ENCODE measurements around the gene TMEM144.
A peak's percentile ranks its signal among the peaks of the same experiment; 100 is the strongest.
"Not testable (repeated sequence)": the region's sequence is repeated elsewhere in the genome, so short reads cannot be mapped to it uniquely, and the experiment has no call there.

The TMEM144 gene

GRCh38 chr4:158239196-158239595 is 28.9 kb downstream of the TMEM144 start:
- DNase-seq: no peak

GRCh38 chr4:158243071-158243470 is 32.8 kb downstream of the TMEM144 start:
- no peak for DNase-seq

- no peak for DNase-seq
These were observed 40.0 kb downstream of the TMEM144 start for GRCh38 chr4:158250321-158250720.

DNA sequence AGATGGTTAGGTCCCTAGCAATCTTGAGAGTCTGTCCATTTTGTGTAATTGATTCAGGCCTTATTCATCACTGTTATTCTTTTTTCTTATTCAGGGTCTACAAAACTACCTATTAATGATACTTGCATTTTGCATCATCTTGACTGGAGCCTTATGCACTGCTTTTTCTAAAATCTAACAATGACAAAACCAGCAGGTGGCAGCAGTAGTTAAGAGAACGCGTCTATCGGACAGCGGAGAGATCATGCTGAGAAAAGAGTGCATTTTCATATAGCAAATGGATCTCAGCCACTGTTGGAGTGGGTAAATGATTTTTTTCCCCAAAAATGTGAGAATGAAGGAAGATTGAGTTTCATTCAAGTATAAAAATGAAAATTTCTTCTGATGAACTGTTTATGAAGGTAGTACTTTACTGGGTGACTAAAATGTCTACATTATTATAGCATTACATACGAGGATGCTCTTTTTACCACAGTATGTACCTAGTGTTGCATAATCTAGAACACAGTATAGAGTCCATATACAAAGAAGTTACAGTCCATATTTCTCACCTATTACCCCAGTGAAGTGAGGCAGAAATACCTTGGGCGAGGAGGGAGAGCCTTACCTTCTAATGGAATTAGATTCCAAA is 43.2 kb downstream of the TMEM144 start:
- peak; percentile 62 for DNase-seq

GRCh38 chr4:158254292-158254691 is 44.0 kb downstream of the TMEM144 start:
- no peak for DNase-seq

DNA sequence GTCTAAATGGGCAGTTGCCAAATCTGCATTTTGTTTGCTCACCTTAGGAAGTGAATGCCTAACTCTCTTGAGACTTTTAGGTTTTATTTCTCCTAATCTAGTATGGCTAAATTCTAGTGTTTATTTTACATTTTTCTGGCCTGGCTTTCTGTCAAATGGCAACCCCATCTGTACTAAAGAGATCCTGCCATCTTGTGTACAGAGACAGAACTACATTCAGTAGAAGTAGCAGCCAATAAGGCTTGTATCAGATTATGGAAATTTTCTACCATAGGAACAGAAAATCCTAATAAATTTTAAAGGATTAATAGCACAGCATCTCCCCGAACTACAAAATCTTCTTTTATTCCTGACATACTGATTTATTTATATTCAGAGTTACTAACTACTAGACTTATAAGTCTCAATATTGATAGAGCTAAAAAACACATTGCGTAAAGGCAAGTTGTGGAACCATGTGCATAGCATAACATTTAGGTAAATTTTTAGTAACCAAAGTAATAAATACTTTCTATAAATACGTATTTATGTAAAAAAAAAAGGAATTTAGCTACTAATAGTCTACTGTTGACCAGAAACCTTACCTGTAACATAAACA is 45.5 kb downstream of the TMEM144 start:
- DNase-seq: peak; percentile 48

GRCh38 chr4:158259955-158260575 is 49.8 kb downstream of the TMEM144 start:
- peak; percentile 46 for DNase-seq

DNA sequence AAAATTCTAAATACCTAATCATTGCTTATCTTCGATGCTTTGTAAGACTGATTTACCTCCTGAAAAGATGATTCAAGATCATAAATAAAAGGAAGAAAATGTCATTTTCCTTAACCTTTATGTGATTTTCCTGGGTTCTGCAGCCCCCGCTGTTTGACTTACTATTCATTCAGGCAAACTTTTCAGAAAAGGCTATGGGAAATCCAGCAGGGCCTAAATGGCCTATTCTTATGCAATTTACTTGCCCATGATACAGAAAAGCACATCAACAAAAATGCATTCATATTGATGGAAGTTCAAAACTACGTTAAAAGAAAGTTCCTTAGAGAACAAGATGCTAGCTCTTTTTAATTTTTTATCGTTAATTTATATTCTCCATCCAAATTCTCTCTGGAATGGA is 51.2 kb downstream of the TMEM144 start:
- DNase-seq: no peak

- no peak for DNase-seq
These were observed 58.3 kb downstream of the TMEM144 start for GRCh38 chr4:158268553-158268952.

GRCh38 chr4:158274636-158275035 is 64.3 kb downstream of the TMEM144 start:
- no peak for DNase-seq

DNA sequence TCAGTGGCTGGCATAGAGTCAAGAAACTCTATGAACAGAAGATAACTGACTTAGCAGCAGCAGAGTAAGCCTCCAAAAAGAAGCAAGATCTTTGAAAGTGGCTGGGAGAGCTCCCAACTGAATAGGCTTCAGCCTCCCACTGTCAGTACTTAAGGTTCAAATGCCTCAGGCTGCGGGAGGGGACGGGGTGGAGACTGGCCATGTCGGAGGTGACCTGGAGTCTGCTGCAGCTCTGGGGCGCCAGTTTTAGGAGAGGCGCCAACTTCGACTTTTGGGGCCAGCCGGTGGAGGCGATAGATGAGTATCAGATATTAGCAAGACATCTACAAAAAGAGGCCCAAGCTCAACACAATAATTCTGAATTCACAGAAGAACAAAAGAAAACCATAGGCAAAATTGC is 67.3 kb downstream of the TMEM144 start:
- DNase-seq: no peak

DNA sequence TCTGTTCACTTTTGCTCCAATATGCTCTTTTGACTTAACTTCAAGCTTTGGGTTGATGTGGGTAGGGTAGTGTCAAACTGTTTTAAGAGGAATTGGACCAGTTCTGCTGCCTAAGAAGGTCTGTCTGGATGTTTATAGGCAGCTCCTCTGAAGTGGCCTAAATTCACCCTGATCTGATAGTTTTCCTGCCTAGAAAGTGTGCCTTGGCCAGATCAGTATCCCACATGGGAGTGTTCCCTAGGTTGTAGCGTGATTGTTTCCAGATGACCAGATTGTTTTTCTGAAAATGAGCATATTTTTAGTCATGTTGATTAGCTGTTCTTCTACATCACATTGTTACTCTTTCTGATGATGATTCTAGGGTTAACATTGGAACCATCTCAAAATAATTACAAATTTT is 68.8 kb downstream of the TMEM144 start:
- not testable (repeated sequence) for DNase-seq

- DNase-seq: no peak
These were observed 70.6 kb downstream of the TMEM144 start for GRCh38 chr4:158280856-158281255.

DNA sequence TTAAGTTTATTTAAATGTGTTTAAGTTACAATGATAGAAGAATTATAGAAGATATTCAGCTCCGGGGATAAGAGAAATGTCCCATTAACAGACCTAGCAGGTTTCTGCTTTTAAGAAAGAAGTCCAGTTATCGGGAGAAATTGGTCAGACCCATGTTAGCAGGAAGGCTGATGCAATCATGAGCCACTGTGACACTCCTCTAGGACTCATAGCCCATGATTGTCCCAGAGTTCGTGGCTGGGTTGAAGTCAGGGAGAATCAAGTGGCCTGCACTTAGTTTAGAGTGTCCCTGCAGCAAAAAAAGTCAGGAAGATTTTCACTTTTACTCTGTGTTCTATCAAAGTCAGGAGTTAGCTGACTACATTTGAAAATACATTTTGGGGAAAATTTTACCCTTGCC is 72.0 kb downstream of the TMEM144 start:
- peak; percentile 20 for DNase-seq

- DNase-seq: no peak
These were observed 75.3 kb downstream of the TMEM144 start for GRCh38 chr4:158285429-158286216.

GRCh38 chr4:158290912-158291311 is 80.6 kb downstream of the TMEM144 start:
- DNase-seq: no peak

DNA sequence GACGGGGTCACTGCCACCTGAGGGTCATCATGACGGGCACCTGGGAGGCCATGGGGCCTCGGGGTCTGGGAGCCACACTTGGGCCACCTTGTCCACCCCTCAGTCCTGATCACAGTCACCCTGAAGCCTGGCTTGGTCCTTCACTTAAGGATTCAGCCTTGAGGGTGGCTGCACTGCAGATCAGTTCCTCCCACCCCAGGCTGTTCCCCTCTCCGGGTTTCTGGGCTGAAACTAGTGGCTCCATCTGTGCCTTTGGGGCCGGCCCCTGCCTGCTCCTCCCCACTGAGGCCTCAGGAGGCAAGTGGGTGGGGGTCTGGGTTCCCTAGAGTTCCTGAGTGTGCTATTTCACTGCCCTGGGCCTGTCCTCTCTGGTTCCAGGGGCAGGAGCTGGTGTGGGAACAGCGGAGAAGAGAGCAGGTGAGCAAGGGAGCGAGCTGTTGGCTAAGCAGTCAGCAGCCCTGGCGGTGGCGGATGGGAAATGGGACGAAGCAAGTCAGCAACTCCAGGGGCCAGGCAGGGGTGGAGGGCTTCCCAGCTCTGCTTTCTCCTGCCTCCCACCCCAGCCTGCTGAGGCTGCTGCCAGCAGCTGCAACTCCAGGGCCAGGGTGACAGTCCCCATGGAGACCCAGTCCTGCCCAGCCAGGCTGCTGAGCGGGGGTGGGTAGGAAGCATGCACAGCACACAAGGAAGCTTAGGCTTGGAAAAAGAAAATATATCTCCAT is 81.2 kb downstream of the TMEM144 start:
- DNase-seq: no peak

- no peak for DNase-seq
These were observed 81.9 kb downstream of the TMEM144 start for GRCh38 chr4:158292156-158292555.

- no peak for DNase-seq
These were observed 84.8 kb downstream of the TMEM144 start for GRCh38 chr4:158295053-158295452.

- DNase-seq: no peak
These were observed 87.6 kb downstream of the TMEM144 start for GRCh38 chr4:158297866-158298265.

GRCh38 chr4:158299459-158300007 is 89.2 kb downstream of the TMEM144 start:
- no peak for DNase-seq

DNA sequence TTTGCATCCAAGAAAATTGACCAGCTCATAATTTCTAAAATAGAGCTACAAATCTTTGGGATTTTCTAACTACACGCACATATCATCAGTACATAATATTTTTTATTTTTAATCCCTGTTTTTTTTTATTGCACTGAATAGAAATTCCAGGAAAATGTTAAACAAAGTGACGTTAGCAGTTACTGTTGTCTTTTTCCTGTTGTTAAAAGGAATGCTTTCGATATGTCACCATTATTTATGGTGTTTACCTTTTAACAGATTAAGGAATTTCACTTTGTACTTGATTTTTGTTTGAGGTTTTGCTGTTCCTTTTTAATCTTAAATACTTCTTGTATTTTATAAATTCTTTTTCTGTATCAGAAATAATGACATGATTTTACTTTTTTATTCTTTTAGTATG is 89.7 kb downstream of the TMEM144 start:
- DNase-seq: no peak
